M059J (cell line): Measurements from ENCODE around the gene HS6ST2. TPM values are rescaled to one million over a fixed set of nuclear protein-coding genes. Genes with fewer than 3 reads are reported as not detected.

ENCODE experiments used
- DNase-seq: peaks from one replicate; pipeline ENCODE4 v3.0.0-alpha.2; 2012; ENCODE audit warnings: low read depth
- total RNA-seq: library from RNA; depleted of rRNA; stranded (reverse); fragments of >200 nt; shearing (Covaris generic); gene quantifications from 2 replicates; pipeline ENCODE4 v1.2.3, GENCODE V29; 2014

Gene HS6ST2
- total RNA-seq, 1 experiment from 2014 or later = not detected

DNA sequence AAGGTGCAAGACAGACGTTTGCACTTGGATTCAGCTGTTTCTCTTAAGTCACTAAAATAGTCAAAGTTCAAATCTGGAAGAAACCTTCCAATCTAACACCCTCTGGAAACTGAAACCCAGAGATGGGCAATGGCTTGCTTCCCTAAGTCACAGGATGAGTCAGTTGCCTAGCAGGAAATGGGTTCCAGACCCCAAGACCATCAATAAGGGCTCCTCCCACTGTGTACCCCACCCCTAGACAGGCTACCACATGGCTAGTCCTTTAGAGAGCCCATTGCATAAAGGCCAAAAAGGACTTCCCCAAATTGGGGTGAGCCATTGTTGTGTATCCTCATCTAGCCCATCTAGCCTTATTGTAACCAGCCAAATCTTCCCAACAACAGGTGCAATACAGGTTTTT, 216.2 kb downstream of the HS6ST2 start:
- DNase-seq = no peak

GRCh38 chrX:132741689-132742088, 216.7 kb downstream of the HS6ST2 start:
- DNase-seq = no peak

- no peak for DNase-seq
Observed at GRCh38 chrX:132740316-132741123, 217.9 kb downstream of the HS6ST2 start.

GRCh38 chrX:132738951-132739350, 219.5 kb downstream of the HS6ST2 start:
- DNase-seq = no peak

- DNase-seq = peak; percentile 10
Observed at GRCh38 chrX:132737743-132738142, 220.7 kb downstream of the HS6ST2 start.

DNA sequence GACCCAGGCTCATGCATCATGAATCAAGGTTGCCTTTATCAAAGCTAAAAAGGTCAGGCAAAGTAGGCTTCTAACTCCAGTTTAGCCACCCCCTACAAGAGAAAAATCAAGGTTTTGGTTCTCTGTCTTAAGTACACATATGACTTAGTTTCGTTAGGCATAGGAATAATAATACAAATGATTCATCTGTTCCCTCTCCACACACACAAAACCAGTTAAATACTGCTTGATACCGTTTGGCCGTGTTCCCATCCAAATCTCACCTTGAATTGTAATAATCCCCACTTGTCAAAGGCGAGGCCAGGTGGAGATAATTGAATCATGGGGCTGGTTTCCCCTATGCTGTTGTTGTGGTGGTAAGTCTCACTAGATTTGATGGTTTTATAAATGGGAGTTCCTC, 226.2 kb downstream of the HS6ST2 start:
- no peak for DNase-seq

DNA sequence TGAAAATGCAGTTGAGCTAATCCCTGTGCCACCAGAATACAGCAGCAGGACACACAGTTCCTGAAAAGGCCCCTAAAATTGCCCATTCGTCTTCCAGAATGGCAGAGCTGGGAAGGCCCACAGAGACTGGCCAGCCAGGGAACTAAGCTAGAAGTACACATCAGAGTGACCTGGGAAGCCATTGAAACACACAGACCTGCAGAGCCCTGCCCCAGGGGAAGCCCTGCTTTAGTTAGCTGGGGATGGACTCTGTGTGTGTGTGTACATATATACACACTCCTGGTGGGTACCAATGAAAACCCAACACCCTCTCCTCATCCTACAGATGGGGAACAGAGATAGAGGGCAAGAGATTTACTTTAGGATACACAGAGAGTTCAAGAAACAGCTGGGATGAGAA, 227.7 kb downstream of the HS6ST2 start:
- no peak for DNase-seq

DNA sequence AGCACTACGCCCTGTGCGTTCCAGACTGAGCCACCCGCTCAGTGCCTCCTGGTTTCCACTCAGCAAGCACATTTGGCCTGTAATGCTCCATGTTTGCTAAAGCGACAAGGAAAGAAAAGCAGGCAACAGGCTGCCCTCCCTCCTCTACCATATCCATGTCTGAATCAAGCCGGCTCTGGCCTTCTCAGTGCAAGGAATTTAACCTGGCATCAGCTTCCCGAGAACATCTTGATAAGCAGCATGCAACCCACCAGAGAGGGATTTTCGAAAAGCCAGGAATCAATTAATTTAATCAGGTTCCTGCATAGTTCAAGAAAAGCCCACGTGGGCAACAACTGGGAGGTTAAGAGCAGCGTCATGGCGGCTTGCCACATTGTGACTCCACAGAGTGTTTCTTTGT, 228.2 kb downstream of the HS6ST2 start:
- no peak for DNase-seq

DNA sequence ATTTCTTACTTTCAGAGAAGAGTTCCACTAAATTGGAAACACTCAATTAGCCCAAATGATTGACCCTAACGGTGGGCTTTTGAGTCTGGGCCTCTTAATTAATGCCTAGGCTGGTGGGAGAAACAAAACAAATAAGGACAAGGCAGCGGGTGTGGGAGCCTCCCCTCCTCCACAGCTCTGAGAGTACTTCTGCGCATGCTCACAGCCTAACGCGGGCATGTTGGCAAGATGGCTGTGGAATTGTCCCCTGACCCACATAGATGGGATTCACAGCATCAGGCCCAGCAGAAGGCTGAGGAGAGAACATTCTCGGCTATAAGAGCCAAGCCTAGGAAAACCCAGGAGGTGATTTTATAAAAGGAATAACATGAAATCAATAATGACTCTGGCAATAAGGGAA, 230.1 kb downstream of the HS6ST2 start:
- DNase-seq = no peak

DNA sequence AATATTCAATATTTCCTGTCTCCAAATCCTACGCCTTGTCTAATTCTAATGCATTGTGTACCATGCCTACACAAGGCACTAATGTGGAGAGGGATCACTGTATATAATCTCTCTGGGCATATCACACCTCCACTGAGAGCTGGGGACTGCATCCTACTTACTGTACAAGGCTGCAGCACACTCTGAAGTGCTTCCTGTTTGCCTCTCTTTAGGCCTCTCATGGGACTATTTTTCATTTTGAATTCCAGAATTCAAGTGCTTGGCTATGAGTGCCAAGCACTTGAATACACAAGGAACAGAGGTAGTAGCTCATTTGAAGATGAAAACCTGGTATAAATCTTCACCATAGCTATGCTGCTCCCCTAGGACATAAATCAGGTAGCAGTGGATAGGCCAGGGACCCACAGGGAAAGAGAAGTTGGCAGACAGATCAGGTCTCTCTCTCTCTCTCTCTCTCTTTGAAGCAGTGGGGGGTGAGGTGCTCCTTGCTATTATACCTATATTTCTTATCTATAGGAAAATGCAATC, 239.9 kb downstream of the HS6ST2 start:
- DNase-seq = no peak

GRCh38 chrX:132716006-132716405, 242.4 kb downstream of the HS6ST2 start:
- DNase-seq = no peak

- DNase-seq = no peak
Observed at GRCh38 chrX:132714913-132715312, 243.5 kb downstream of the HS6ST2 start.

- DNase-seq = no peak
Observed at GRCh38 chrX:132712350-132712749, 246.1 kb downstream of the HS6ST2 start.

DNA sequence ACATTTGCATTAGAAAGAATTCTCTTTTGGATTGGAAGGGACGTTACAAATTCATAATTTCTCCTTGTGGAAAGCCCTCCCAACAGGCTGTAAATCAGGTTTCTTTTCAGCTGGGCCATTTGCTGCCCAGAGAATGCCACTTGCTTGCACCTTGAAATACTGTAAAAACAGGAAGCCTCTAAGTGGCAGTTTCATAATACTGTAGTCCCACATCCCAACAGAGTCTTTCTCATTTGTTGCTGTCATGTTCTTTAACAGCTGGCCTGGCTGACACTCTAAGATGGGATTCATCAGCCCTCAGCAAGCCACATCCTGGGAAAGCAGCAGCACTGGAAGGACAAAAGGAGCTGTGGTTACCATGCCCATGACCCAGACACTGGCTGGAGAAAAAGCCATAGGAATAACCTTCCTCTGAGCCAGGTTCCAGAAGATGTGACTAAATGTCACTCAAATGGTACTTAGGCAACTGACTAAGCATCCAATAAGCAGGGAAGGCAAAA, 247.7 kb downstream of the HS6ST2 start:
- DNase-seq = no peak

GRCh38 chrX:132708529-132708928, 249.9 kb downstream of the HS6ST2 start:
- DNase-seq = no peak

- DNase-seq = no peak
Observed at GRCh38 chrX:132704769-132705168, 253.7 kb downstream of the HS6ST2 start.

- DNase-seq = no peak
Observed at GRCh38 chrX:132694382-132694781, 264.0 kb downstream of the HS6ST2 start.

GRCh38 chrX:132692526-132692925, 265.9 kb downstream of the HS6ST2 start:
- no peak for DNase-seq

DNA sequence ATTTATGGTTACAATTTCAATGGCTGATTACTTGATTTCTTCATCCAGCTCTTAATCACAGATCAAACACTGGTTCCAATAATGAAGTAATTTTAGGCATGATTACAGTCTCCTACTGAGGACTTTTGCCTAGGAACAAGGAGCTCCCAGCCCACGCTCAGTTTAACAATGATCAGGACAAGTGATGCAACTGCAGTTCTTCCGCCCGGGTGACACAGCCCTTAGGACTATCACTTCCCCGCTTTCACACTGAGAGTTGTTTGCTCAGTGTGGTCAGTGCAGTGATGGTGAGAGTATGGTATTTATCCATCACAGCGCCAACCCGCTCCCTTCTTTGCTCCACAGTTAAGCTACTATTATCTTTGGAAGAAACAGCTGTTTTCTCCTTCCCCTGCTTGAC, 266.4 kb downstream of the HS6ST2 start:
- DNase-seq = no peak

- no peak for DNase-seq
Observed at GRCh38 chrX:132689612-132690563, 268.5 kb downstream of the HS6ST2 start.

- DNase-seq = no peak
Observed at GRCh38 chrX:132685276-132685675, 273.2 kb downstream of the HS6ST2 start.

- DNase-seq = no peak
Observed at GRCh38 chrX:132677233-132677716, 281.2 kb downstream of the HS6ST2 start.
